Measurements from ENCODE around the gene SFXN1.

SFXN1 gene

GRCh38 chr5:175463641-175464040, 14.7 kb upstream of the SFXN1 start:
- no peak overlapping the region for H3K27ac ChIP-seq
- H3K4me3 ChIP-seq: no peak overlapping the region
- no peak for TF ChIP-seq EZH2 (IDR thresholded peaks at IDR 0.05)
- no peak for TF ChIP-seq FOXP2 (optimal IDR thresholded peaks at IDR 0.05; ENCODE audit: control extremely low read depth, extremely low read length, insufficient read depth)
- TF ChIP-seq POLR2AphosphoS5 (IDR thresholded peaks at IDR 0.05; ENCODE audit: borderline replicate concordance, low read depth, low read length): no peak
- no peak overlapping the region for H3K9ac ChIP-seq (ENCODE audit: insufficient read length)
- H3K36me3 ChIP-seq (ENCODE audit: insufficient read depth, low read length): no peaks in the 10 kb centered on the region
- no peak for DNase-seq (ENCODE audit: low read depth, low spot score)
- no peaks in the 10 kb centered on the region for H3K9me3 ChIP-seq (ENCODE audit: low read depth, low read length)

- Histone ChIP-seq H3K36me3 (ENCODE audit: insufficient read depth, low read length) (no peaks in the 10 kb centered on the region), H3K9ac (ENCODE audit: insufficient read length) (no peak overlapping the region), H3K9me3 (ENCODE audit: low read depth, low read length) (no peaks in the 10 kb centered on the region), H3K27ac (no peak overlapping the region), H3K4me3 (no peak overlapping the region)
- DNase-seq (ENCODE audit: low read depth, low spot score): no peak
- TF ChIP-seq FOXP2 (optimal IDR thresholded peaks at IDR 0.05; ENCODE audit: control extremely low read depth, extremely low read length, insufficient read depth): no peak
- no peak for TF ChIP-seq POLR2AphosphoS5 (IDR thresholded peaks at IDR 0.05; ENCODE audit: borderline replicate concordance, low read depth, low read length)
- TF ChIP-seq EZH2 (IDR thresholded peaks at IDR 0.05): no peak
Measured at GRCh38 chr5:175464074-175464941, 14.1 kb upstream of the SFXN1 start.

GRCh38 chr5:175464942-175465233, 13.5 kb upstream of the SFXN1 start:
- Histone ChIP-seq H3K27ac (no peak overlapping the region), H3K4me3 (no peak overlapping the region), H3K36me3 (ENCODE audit: insufficient read depth, low read length) (no peaks in the 10 kb centered on the region), H3K9me3 (ENCODE audit: low read depth, low read length) (no peaks in the 10 kb centered on the region), H3K9ac (ENCODE audit: insufficient read length) (no peak overlapping the region)
- DNase-seq (ENCODE audit: low read depth, low spot score): no peak
- TF ChIP-seq FOXP2 (optimal IDR thresholded peaks at IDR 0.05; ENCODE audit: control extremely low read depth, extremely low read length, insufficient read depth) (no peak), EZH2 (IDR thresholded peaks at IDR 0.05) (no peak), POLR2AphosphoS5 (IDR thresholded peaks at IDR 0.05; ENCODE audit: borderline replicate concordance, low read depth, low read length) (no peak)

GRCh38 chr5:175465282-175465681, 13.1 kb upstream of the SFXN1 start:
- Histone ChIP-seq H3K27ac (no peak overlapping the region), H3K4me3 (no peak overlapping the region), H3K36me3 (ENCODE audit: insufficient read depth, low read length) (no peaks in the 10 kb centered on the region), H3K9ac (ENCODE audit: insufficient read length) (no peak overlapping the region), H3K9me3 (ENCODE audit: low read depth, low read length) (no peaks in the 10 kb centered on the region)
- DNase-seq (ENCODE audit: low read depth, low spot score): no peak
- TF ChIP-seq EZH2 (IDR thresholded peaks at IDR 0.05): no peak
- no peak for TF ChIP-seq FOXP2 (optimal IDR thresholded peaks at IDR 0.05; ENCODE audit: control extremely low read depth, extremely low read length, insufficient read depth)

- Histone ChIP-seq H3K9ac (ENCODE audit: insufficient read length) (no peak overlapping the region), H3K4me3 (no peak overlapping the region), H3K9me3 (ENCODE audit: low read depth, low read length) (no peaks in the 10 kb centered on the region), H3K36me3 (ENCODE audit: insufficient read depth, low read length) (no peaks in the 10 kb centered on the region), H3K27ac (no peak overlapping the region)
- TF ChIP-seq FOXP2 (optimal IDR thresholded peaks at IDR 0.05; ENCODE audit: control extremely low read depth, extremely low read length, insufficient read depth) (no peak), EZH2 (IDR thresholded peaks at IDR 0.05) (no peak)
- DNase-seq (ENCODE audit: low read depth, low spot score): no peak
Measured at GRCh38 chr5:175466700-175467318, 11.6 kb upstream of the SFXN1 start.

- Histone ChIP-seq H3K9me3 (ENCODE audit: low read depth, low read length) (no peaks in the 10 kb centered on the region), H3K9ac (ENCODE audit: insufficient read length) (no peak overlapping the region), H3K36me3 (ENCODE audit: insufficient read depth, low read length) (no peaks in the 10 kb centered on the region), H3K27ac (no peak overlapping the region), H3K4me3 (no peak overlapping the region)
- no peak for DNase-seq (ENCODE audit: low read depth, low spot score)
- no peak for TF ChIP-seq POLR2AphosphoS5 (IDR thresholded peaks at IDR 0.05; ENCODE audit: borderline replicate concordance, low read depth, low read length)
- TF ChIP-seq EZH2 (IDR thresholded peaks at IDR 0.05): no peak
- no peak for TF ChIP-seq FOXP2 (optimal IDR thresholded peaks at IDR 0.05; ENCODE audit: control extremely low read depth, extremely low read length, insufficient read depth)
Measured at GRCh38 chr5:175467983-175468690, 10.2 kb upstream of the SFXN1 start.

DNA sequence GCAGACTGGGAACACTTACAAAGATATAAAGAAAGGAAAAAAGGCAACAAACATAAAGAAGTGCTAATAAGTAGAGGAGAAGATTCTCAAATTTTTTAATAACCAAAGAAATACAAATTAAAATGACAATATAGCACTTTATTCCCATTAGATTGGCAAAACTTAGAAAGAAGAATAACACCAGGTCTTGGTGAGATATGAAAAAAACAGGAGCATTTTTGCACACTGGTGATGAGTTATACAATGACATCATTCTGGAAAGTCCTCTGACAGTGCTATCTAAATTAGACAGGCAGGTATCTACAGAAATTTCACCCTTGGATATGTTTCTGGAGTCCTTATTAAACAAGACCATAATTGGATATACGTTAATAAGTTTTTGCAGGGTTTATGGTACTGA, 9.5 kb upstream of the SFXN1 start:
- Histone ChIP-seq H3K9me3 (ENCODE audit: low read depth, low read length) (no peaks in the 10 kb centered on the region), H3K9ac (ENCODE audit: insufficient read length) (no peak overlapping the region), H3K4me3 (no peak overlapping the region), H3K27ac (no peak overlapping the region), H3K36me3 (ENCODE audit: insufficient read depth, low read length) (no peaks in the 10 kb centered on the region)
- no peak for DNase-seq (ENCODE audit: low read depth, low spot score)
- no peak for TF ChIP-seq FOXP2 (optimal IDR thresholded peaks at IDR 0.05; ENCODE audit: control extremely low read depth, extremely low read length, insufficient read depth)

DNA sequence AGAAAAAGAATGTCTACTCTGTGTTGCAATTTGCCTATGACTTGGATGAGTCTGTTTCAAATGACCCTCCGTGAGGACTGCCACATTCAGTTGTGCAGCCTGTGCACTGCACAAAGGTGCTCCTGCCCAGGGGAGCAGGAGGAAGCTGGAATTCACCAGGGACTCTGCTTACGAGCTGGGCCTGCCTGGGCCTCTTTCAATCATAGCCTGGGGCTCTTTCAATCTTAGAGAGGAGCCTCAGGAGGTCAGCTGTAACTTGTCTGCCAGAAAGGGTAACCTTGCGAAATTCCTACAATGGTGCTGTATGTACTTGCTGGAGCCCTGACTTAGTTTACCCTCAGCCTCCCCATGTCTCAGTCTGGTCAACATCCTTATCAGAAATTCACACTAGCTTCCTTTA, 8.4 kb upstream of the SFXN1 start:
- no peak for TF ChIP-seq POLR2AphosphoS5 (IDR thresholded peaks at IDR 0.05; ENCODE audit: borderline replicate concordance, low read depth, low read length)
- TF ChIP-seq EZH2 (IDR thresholded peaks at IDR 0.05): no peak
- no peak for TF ChIP-seq FOXP2 (optimal IDR thresholded peaks at IDR 0.05; ENCODE audit: control extremely low read depth, extremely low read length, insufficient read depth)
- H3K9ac ChIP-seq (ENCODE audit: insufficient read length): no peak overlapping the region
- no peak for DNase-seq (ENCODE audit: low read depth, low spot score)
- H3K9me3 ChIP-seq (ENCODE audit: low read depth, low read length): no peaks in the 10 kb centered on the region; the same call in 1 of the 2 replicates
- H3K36me3 ChIP-seq (ENCODE audit: insufficient read depth, low read length): no peaks in the 10 kb centered on the region
- H3K4me3 ChIP-seq: no peak overlapping the region
- H3K27ac ChIP-seq: no peak overlapping the region
